Nephron (organoid): Measurements from ENCODE around the gene GMDS.

Experiments used
- H3K27ac Mint-ChIP-seq, 3 experiments: 2 replicates each; pipeline ENCODE4 v1.8.0; 2020; ENCODE audit warnings: mixed read lengths in 3 of 3, mild to moderate bottlenecking in 2 of 3, moderate library complexity in 1 of 3
- H3K27me3 Mint-ChIP-seq: 2 replicates; pipeline ENCODE4 v1.8.0; 2021; ENCODE audit warnings: low read depth, mild to moderate bottlenecking, moderate library complexity, mixed read lengths
- H3K36me3 Mint-ChIP-seq: 2 replicates; pipeline ENCODE4 v1.8.0; 2020; ENCODE audit warnings: low read depth, mixed read lengths
- H3K4me1 Mint-ChIP-seq: 2 replicates; pipeline ENCODE4 v1.8.0; 2020; ENCODE audit warnings: mixed read lengths
- H3K4me3 Mint-ChIP-seq, 3 experiments: 2 replicates each; pipeline ENCODE4 v1.8.0; 2020; ENCODE audit warnings: mild to moderate bottlenecking in 3 of 3, mixed read lengths in 3 of 3, moderate library complexity in 2 of 3
- H3K9me3 Mint-ChIP-seq: 2 replicates; pipeline ENCODE4 v1.8.0; 2020; ENCODE audit warnings: mixed read lengths
- TF ChIP-seq, protein P1 (sequence below), 3 experiments: fragments of 200-600 bp; sonication (generic); IDR thresholded peaks; one replicate each; pipeline ENCODE4 v1.5.0; 2021; ENCODE audit warnings: antibody characterized with exemption in 3 of 3; ENCODE audit not compliant: unreplicated experiment in 3 of 3

GMDS gene

DNA sequence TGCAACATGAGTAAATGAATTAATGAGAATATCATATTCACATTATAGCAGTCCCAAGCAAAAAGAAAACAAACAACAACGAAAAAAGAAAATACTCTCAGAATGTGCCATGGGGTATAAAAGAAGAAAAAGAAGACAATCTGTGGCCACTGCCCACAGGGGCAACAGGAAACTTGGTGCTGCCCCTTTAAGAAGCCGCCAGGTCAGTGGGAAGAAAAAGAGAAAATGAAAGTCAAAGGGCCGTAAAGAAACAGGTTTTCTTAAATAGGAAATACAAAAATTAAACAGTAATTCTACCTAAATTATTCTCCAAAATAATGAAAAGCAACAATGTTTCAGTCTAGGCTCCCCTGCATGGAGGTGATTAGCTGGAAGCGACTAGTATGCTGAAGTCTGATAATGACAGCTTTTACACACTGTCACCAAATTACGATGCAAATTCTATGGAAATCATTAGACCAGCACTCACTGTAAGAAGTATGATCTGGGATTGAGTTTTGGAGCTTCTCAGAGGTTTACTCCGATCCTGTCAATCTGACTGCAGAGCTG, 23.6 kb downstream of the GMDS start:
- no peaks in the 10 kb centered on the region for H3K27me3 Mint-ChIP-seq
- H3K9me3 Mint-ChIP-seq, result no peaks in the 10 kb centered on the region
- H3K4me1 Mint-ChIP-seq, result no peaks in the 10 kb centered on the region
- no peak overlapping the region for H3K27ac Mint-ChIP-seq
- H3K36me3 Mint-ChIP-seq, result no peaks in the 10 kb centered on the region
- TF ChIP-seq, protein P1, sequence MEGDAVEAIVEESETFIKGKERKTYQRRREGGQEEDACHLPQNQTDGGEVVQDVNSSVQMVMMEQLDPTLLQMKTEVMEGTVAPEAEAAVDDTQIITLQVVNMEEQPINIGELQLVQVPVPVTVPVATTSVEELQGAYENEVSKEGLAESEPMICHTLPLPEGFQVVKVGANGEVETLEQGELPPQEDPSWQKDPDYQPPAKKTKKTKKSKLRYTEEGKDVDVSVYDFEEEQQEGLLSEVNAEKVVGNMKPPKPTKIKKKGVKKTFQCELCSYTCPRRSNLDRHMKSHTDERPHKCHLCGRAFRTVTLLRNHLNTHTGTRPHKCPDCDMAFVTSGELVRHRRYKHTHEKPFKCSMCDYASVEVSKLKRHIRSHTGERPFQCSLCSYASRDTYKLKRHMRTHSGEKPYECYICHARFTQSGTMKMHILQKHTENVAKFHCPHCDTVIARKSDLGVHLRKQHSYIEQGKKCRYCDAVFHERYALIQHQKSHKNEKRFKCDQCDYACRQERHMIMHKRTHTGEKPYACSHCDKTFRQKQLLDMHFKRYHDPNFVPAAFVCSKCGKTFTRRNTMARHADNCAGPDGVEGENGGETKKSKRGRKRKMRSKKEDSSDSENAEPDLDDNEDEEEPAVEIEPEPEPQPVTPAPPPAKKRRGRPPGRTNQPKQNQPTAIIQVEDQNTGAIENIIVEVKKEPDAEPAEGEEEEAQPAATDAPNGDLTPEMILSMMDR (IDR thresholded peaks at IDR 0.05; ENCODE audit: unreplicated experiment in 3 of 3), result no peak
- peak overlapping the region in 2 of 3 experiments; percentile 39 to 40 for H3K4me3 Mint-ChIP-seq

DNA sequence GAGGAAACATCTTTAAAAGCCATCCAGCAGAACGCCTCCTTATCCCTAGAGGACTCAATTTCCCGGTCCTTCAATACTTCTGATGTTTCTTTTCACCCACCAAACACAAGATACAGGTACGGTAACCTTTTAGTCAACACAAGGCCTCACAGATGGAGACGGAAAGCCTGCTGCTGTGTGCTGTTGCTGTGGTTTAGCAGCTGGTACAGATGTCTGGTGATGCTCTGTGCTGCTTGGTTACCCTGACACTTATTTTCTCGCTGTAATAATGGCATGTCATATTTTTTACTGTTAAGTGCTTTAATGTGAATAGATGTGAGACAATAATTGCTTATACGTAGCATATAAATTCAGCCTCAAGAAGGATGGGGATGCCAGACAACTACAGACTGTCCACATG, 25.3 kb downstream of the GMDS start:
- H3K4me3 Mint-ChIP-seq, result no peak overlapping the region
- H3K4me1 Mint-ChIP-seq, result no peaks in the 10 kb centered on the region
- no peak overlapping the region for H3K27ac Mint-ChIP-seq
- H3K36me3 Mint-ChIP-seq, result no peaks in the 10 kb centered on the region
- H3K9me3 Mint-ChIP-seq, result no peaks in the 10 kb centered on the region
- H3K27me3 Mint-ChIP-seq, result no peaks in the 10 kb centered on the region
- TF ChIP-seq, protein P1 (IDR thresholded peaks at IDR 0.05; ENCODE audit: unreplicated experiment in 3 of 3), result no peak

DNA sequence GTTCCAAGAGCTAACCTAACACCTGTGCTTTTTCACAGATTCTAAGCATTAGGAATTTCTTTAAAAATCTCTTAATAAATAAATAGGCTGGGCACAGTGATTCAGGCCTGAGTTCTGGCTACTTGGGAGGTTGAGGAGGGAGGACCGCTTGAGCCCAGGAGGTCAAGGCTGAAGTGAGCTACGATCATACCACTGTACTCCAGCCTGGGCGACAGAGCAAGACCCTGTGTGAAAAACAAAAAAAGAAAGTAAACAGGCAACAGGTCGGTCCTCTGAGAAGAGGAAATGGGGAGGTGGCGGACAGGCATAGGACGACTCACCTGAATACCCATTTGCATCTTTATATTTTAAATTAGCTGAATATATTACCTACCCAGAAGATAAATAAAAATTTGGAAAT, 26.5 kb downstream of the GMDS start:
- no peaks in the 10 kb centered on the region for H3K4me1 Mint-ChIP-seq
- H3K27ac Mint-ChIP-seq, result no peak overlapping the region
- no peak overlapping the region for H3K4me3 Mint-ChIP-seq
- H3K36me3 Mint-ChIP-seq, result no peaks in the 10 kb centered on the region
- H3K27me3 Mint-ChIP-seq, result no peaks in the 10 kb centered on the region
- TF ChIP-seq, protein P1 (IDR thresholded peaks at IDR 0.05; ENCODE audit: unreplicated experiment in 3 of 3), result no peak
- H3K9me3 Mint-ChIP-seq, result no peaks in the 10 kb centered on the region

GRCh38 chr6:2216794-2217383, 28.5 kb downstream of the GMDS start:
- no peaks in the 10 kb centered on the region for H3K36me3 Mint-ChIP-seq
- H3K27ac Mint-ChIP-seq, result no peak overlapping the region
- H3K9me3 Mint-ChIP-seq, result no peaks in the 10 kb centered on the region
- H3K27me3 Mint-ChIP-seq, result no peaks in the 10 kb centered on the region
- TF ChIP-seq, protein P1 (IDR thresholded peaks at IDR 0.05; ENCODE audit: unreplicated experiment in 3 of 3), result no peak
- no peaks in the 10 kb centered on the region for H3K4me1 Mint-ChIP-seq
- no peak overlapping the region for H3K4me3 Mint-ChIP-seq

DNA sequence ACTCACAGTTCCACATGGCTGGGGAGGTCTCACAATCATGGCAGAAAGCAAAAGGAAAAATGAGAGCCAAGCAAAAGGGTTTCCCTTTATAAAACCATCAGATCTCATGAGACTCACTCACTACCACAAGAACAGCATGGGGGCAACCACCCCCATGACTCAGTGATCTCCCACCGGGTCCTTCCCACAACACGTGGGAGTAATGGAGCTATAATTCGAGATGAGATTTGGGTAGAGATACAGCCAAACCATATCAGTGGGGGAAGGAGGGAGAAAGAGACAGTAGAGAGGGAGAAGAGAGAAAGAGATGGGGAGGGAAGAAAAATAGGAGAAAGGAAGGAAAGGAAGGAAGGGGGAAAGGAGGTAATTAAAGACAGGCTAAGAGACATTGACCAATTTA, 30.1 kb downstream of the GMDS start:
- Mint-ChIP-seq H3K36me3 (no peaks in the 10 kb centered on the region), H3K4me1 (no peaks in the 10 kb centered on the region), H3K27me3 (no peaks in the 10 kb centered on the region), H3K9me3 (no peaks in the 10 kb centered on the region), H3K4me3 (no peak overlapping the region), H3K27ac (no peak overlapping the region)
- TF ChIP-seq, protein P1 (IDR thresholded peaks at IDR 0.05; ENCODE audit: unreplicated experiment in 3 of 3), result no peak

DNA sequence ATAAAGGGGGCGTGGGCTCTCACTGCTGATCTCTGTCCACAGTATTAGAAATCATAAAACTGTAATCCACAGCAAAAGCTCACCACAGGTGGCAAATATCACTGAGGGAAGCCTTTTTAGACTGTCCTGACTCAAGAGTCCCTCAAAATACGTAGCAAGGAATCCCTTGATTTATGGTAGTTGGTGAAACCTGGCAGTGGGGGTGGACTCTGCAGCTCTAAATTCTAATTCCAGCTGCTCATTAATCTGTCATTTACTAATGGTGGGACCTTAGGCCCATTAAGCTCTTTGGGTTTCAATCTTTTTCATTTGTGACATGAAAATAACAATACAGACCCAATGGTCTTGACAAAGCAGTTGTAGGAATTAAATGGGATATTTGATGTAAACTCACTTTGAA, 32.3 kb downstream of the GMDS start:
- Mint-ChIP-seq H3K9me3 (no peaks in the 10 kb centered on the region), H3K27me3 (no peaks in the 10 kb centered on the region), H3K4me1 (no peaks in the 10 kb centered on the region), H3K27ac (no peak overlapping the region), H3K36me3 (no peaks in the 10 kb centered on the region), H3K4me3 (no peak overlapping the region)
- TF ChIP-seq, protein P1 (IDR thresholded peaks at IDR 0.05; ENCODE audit: unreplicated experiment in 3 of 3), result no peak
